ENCODE data around the gene ADCY4.

DNA sequence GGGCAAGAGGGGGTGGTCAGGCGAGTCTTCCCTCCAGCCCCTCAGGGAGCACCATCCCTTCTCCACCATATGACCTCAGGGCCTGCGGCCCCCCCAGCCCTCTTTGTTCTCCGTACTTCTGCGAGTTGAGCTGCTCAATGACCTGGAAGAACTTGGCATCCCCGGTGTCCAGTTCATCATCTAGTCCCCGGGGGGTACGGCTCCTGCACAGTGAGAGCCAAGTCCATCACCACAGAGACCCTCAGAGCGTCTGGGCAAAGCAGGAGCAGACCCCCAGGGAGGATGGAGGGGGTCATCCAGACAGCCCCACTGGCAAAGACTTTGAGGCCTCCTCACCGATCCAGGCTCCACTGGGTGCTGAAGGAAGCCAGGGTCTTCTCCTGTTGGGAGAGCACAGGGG lies 8.9 kb downstream of the ADCY4 start:
- TF ChIP-seq, protein P1, sequence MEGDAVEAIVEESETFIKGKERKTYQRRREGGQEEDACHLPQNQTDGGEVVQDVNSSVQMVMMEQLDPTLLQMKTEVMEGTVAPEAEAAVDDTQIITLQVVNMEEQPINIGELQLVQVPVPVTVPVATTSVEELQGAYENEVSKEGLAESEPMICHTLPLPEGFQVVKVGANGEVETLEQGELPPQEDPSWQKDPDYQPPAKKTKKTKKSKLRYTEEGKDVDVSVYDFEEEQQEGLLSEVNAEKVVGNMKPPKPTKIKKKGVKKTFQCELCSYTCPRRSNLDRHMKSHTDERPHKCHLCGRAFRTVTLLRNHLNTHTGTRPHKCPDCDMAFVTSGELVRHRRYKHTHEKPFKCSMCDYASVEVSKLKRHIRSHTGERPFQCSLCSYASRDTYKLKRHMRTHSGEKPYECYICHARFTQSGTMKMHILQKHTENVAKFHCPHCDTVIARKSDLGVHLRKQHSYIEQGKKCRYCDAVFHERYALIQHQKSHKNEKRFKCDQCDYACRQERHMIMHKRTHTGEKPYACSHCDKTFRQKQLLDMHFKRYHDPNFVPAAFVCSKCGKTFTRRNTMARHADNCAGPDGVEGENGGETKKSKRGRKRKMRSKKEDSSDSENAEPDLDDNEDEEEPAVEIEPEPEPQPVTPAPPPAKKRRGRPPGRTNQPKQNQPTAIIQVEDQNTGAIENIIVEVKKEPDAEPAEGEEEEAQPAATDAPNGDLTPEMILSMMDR (conservative IDR thresholded peaks at IDR 0.05) = no peak
- no peak for TF ChIP-seq ZFX (IDR thresholded peaks at IDR 0.05)
